ENCODE measurements around the gene DDX31. TPM values are rescaled to one million over a fixed set of nuclear protein-coding genes. Genes with fewer than 3 reads are reported as not detected.

Gene DDX31
- total and polyA plus RNA-seq, 2 donors (not counting 1 experiment from before 2014, with no cell fraction given): 16.4 to 22.7 TPM

GRCh38 chr9:132656299-132656698 lies 13.5 kb downstream of the DDX31 start:
- peaks cover 10 to 60% of the 10 kb centered on the region in 2 experiments for H3K36me3 ChIP-seq (replicated peaks in 1 of 2; ENCODE audit: control extremely low read depth in 1 of 2, control insufficient read depth in 1 of 2, extremely low read depth in 1 of 2, insufficient read depth in 2 of 2, low read length in 1 of 2)
- no peak overlapping the region for H3K4me3 ChIP-seq (ENCODE audit: control extremely low read depth in 1 of 5, extremely low read depth in 1 of 5, insufficient read depth in 1 of 5, low read depth in 2 of 5, low read length in 4 of 5)
- H3K4me1 Mint-ChIP-seq: no peaks in the 10 kb centered on the region
- H2AFZ ChIP-seq (ENCODE audit: insufficient read depth, low read depth, low read length, poor library complexity, severe bottlenecking): no peak overlapping the region
- H3K9me3 Mint-ChIP-seq (ENCODE audit: insufficient read depth): no peaks in the 10 kb centered on the region
- no peak overlapping the region for H3K4me3 Mint-ChIP-seq
- no peak overlapping the region for H3K27ac ChIP-seq (ENCODE audit: low read length in 2 of 2)
- no peak overlapping the region for H3K27ac Mint-ChIP-seq
- no peaks in the 10 kb centered on the region for H3K79me2 ChIP-seq (ENCODE audit: control insufficient read depth, insufficient read depth, low read length)
- no peaks in the 10 kb centered on the region for H4K20me1 ChIP-seq (ENCODE audit: control insufficient read depth, insufficient read depth, low read length, poor library complexity, severe bottlenecking)
- TF ChIP-seq, protein P1, sequence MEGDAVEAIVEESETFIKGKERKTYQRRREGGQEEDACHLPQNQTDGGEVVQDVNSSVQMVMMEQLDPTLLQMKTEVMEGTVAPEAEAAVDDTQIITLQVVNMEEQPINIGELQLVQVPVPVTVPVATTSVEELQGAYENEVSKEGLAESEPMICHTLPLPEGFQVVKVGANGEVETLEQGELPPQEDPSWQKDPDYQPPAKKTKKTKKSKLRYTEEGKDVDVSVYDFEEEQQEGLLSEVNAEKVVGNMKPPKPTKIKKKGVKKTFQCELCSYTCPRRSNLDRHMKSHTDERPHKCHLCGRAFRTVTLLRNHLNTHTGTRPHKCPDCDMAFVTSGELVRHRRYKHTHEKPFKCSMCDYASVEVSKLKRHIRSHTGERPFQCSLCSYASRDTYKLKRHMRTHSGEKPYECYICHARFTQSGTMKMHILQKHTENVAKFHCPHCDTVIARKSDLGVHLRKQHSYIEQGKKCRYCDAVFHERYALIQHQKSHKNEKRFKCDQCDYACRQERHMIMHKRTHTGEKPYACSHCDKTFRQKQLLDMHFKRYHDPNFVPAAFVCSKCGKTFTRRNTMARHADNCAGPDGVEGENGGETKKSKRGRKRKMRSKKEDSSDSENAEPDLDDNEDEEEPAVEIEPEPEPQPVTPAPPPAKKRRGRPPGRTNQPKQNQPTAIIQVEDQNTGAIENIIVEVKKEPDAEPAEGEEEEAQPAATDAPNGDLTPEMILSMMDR (IDR thresholded peaks at IDR 0.05): no peak
- TF ChIP-seq EZH2 (IDR thresholded peaks at IDR 0.05; ENCODE audit: borderline replicate concordance, insufficient read depth, low read depth, low read length, poor library complexity, severe bottlenecking): no peak
- CTCF ChIA-PET: interaction anchor here (1.5 kb wide), 1 partner anchor 150 kb away, joined by 3 read pairs; no protein-coding TSS in a partner anchor
- DNase-seq (no peak), ATAC-seq (ENCODE audit: low read depth) (no peak)
- intact Hi-C loops (cut with micrococcal nuclease): no loop called here
- H3K9me3 ChIP-seq (ENCODE audit: control extremely low read depth in 1 of 3, control insufficient read depth in 2 of 3, insufficient read depth in 1 of 3, low read length in 2 of 3): no peaks in the 10 kb centered on the region
- no peaks in the 10 kb centered on the region for H3K27me3 Mint-ChIP-seq
- no peaks in the 10 kb centered on the region for H3K4me1 ChIP-seq (ENCODE audit: control insufficient read depth in 2 of 2, insufficient read depth in 2 of 2, low read length in 2 of 2)
- no peaks in the 10 kb centered on the region for H3K27me3 ChIP-seq (replicated peaks in 1 of 4; ENCODE audit: control extremely low read depth in 1 of 4, control insufficient read depth in 3 of 4, insufficient read depth in 4 of 4, low read length in 3 of 4)
- no peak overlapping the region for H3K4me2 ChIP-seq (replicated peaks; ENCODE audit: low read depth, low read length, poor library complexity, severe bottlenecking)
- no peak overlapping the region for H3K9ac ChIP-seq (ENCODE audit: low read length)
- WGBS (ENCODE audit: insufficient coverage): 99% methylated on average over 5 of the region's 7 CpGs
- POLR2A ChIA-PET: no interaction called here

DNA sequence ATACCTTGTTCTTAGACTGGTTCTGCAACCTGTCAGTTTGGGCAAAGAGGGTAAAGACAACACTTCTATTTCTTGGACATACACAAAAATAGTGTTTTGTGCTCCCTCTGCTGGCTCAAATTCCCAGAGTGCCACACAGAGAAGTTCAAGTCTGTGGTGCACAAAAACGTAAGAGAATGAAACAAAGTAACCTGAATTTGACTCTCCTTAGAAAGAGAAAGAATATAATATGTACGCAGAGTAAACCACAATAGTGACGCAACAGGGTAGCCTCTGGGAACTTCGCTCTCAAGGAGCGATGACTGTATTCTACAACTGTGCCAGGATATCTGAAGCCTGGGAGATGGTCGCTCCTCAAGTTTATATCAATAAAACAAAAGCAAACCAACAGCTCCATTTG lies 18.5 kb downstream of the DDX31 start:
- Mint-ChIP-seq H3K9me3 (ENCODE audit: insufficient read depth) (no peaks in the 10 kb centered on the region), H3K27ac (no peak overlapping the region), H3K4me3 (no peak overlapping the region), H3K27me3 (no peaks in the 10 kb centered on the region), H3K4me1 (no peaks in the 10 kb centered on the region)
- Histone ChIP-seq H3K4me1 (ENCODE audit: control insufficient read depth in 2 of 2, insufficient read depth in 2 of 2, low read length in 2 of 2) (no peaks in the 10 kb centered on the region), H2AFZ (ENCODE audit: insufficient read depth, low read depth, low read length, poor library complexity, severe bottlenecking) (no peak overlapping the region), H3K27ac (ENCODE audit: low read length in 2 of 2) (no peak overlapping the region), H3K9ac (ENCODE audit: low read length) (no peak overlapping the region), H3K27me3 (replicated peaks in 1 of 4; ENCODE audit: control extremely low read depth in 1 of 4, control insufficient read depth in 3 of 4, insufficient read depth in 4 of 4, low read length in 3 of 4) (no peaks in the 10 kb centered on the region), H3K79me2 (ENCODE audit: control insufficient read depth, insufficient read depth, low read length) (no peaks in the 10 kb centered on the region), H4K20me1 (ENCODE audit: control insufficient read depth, insufficient read depth, low read length, poor library complexity, severe bottlenecking) (no peaks in the 10 kb centered on the region), H3K36me3 (replicated peaks in 1 of 2; ENCODE audit: control extremely low read depth in 1 of 2, control insufficient read depth in 1 of 2, extremely low read depth in 1 of 2, insufficient read depth in 2 of 2, low read length in 1 of 2) (peaks cover 12 to 64% of the 10 kb centered on the region in 2 experiments), H3K4me3 (ENCODE audit: control extremely low read depth in 1 of 5, extremely low read depth in 1 of 5, insufficient read depth in 1 of 5, low read depth in 2 of 5, low read length in 4 of 5) (no peak overlapping the region), H3K4me2 (replicated peaks; ENCODE audit: low read depth, low read length, poor library complexity, severe bottlenecking) (no peak overlapping the region), H3K9me3 (ENCODE audit: control extremely low read depth in 1 of 3, control insufficient read depth in 2 of 3, insufficient read depth in 1 of 3, low read length in 2 of 3) (no peaks in the 10 kb centered on the region)
- POLR2A ChIA-PET: no interaction called here
- no peak for ATAC-seq (ENCODE audit: low read depth)
- intact Hi-C loops (cut with micrococcal nuclease): loop anchor here (5.0 kb wide), 1 partner anchor 239 kb away; the partner anchor contains the start of gene CFAP77
- CTCF ChIA-PET: interaction anchor here (0.6 kb wide), 1 partner anchor 373 kb away, joined by 4 read pairs; no protein-coding TSS in a partner anchor
- WGBS (ENCODE audit: insufficient coverage): 81% methylated on average over 3 of the region's 6 CpGs
- TF ChIP-seq EZH2 (IDR thresholded peaks at IDR 0.05; ENCODE audit: borderline replicate concordance, insufficient read depth, low read depth, low read length, poor library complexity, severe bottlenecking): no peak
- TF ChIP-seq, protein P1 (IDR thresholded peaks at IDR 0.05): no peak
- DNase-seq: no peak
